SK-N-SH (cell line): ENCODE measurements around the gene AAMP. TPM values are rescaled to one million over a fixed set of nuclear protein-coding genes. Genes with fewer than 3 reads are reported as not detected.

Experiments used
- CTCF ChIA-PET: fragments of 300-600, 350-600 bp; formaldehyde crosslinking; extraction: SDS; loops from one replicate; lab custom pipeline; 2021; lab: Yijun Ruan, JAX
- POLR2A ChIA-PET: fragments of 350-600 bp; sonication (Branson Sonifier 250); formaldehyde crosslinking; extraction: SDS; loops from one replicate; lab custom pipeline; 2020; ENCODE audit warnings: antibody characterized with exemption, inconsistent platforms; lab: Yijun Ruan, JAX
- DNase-seq: peaks from one replicate; pipeline ENCODE4 v3.0.0; 2012
- H2AFZ ChIP-seq: fragments of 200-600 bp; sonication (generic); 2 replicates; pipeline ENCODE4 v1.8.1; 2016; ENCODE audit warnings: antibody characterized with exemption, mild to moderate bottlenecking, low read depth
- H3F3A ChIP-seq: fragments of 200-600 bp; sonication (generic); replicated peaks from 2 replicates; pipeline ENCODE3; 2016; ENCODE audit warnings: antibody characterized with exemption, mild to moderate bottlenecking; ENCODE audit not compliant: insufficient read depth
- H3K27ac ChIP-seq, 2 experiments: fragments of 200-500 bp in 1 of 2; fragments of 200-600 bp in 1 of 2; sonication (Bioruptor generic) in 1 of 2; sonication (generic), shearing (Covaris generic) in 1 of 2; 2 replicates each; pipeline versions ENCODE4 v1.5.1 to v1.6.1; 2014 to 2016; ENCODE audit warnings: low read depth in 2 of 2, inconsistent platforms in 1 of 2, low read length in 1 of 2, mild to moderate bottlenecking in 1 of 2, mixed read lengths in 1 of 2
- H3K27me3 ChIP-seq: fragments of 200-600 bp; sonication (generic), shearing (Covaris generic); 2 replicates; pipeline ENCODE4 v1.6.1; 2016; ENCODE audit warnings: mixed run types; ENCODE audit not compliant: insufficient read depth
- H3K36me3 ChIP-seq, 2 experiments: fragments of 200-500 bp in 1 of 2; fragments of 200-600 bp in 1 of 2; sonication (Bioruptor generic) in 1 of 2; sonication (generic) in 1 of 2; replicated peaks in 1 of 2; 2 replicates each; pipeline versions ENCODE3 to v1.5.1; 2014 to 2016; ENCODE audit warnings: low read length in 1 of 2, mild to moderate bottlenecking in 1 of 2; ENCODE audit not compliant: insufficient read depth in 2 of 2, control insufficient read depth in 1 of 2
- H3K4me1 ChIP-seq, 2 experiments: fragments of 200-500 bp in 1 of 2; fragments of 200-600 bp in 1 of 2; sonication (Bioruptor generic) in 1 of 2; sonication (generic), shearing (Covaris generic) in 1 of 2; 2 replicates each; pipeline versions ENCODE4 v1.5.1 to v1.6.1; 2014 to 2016; ENCODE audit warnings: low read depth in 1 of 2, low read length in 1 of 2, mixed run types in 1 of 2; ENCODE audit not compliant: insufficient read depth in 2 of 2, control insufficient read depth in 1 of 2
- H3K4me2 ChIP-seq: fragments of 200-600 bp; sonication (generic), shearing (Covaris generic); 2 replicates; pipeline ENCODE4 v1.6.1; 2017; ENCODE audit warnings: mixed run types
- H3K4me3 ChIP-seq, 2 experiments: fragments of 200-500 bp in 1 of 2; fragments of 200-600 bp in 1 of 2; sonication (Bioruptor generic) in 1 of 2; sonication (generic), shearing (Covaris generic) in 1 of 2; 2 replicates each; pipeline versions ENCODE4 v1.5.1 to v1.8.1; 2014 to 2016; ENCODE audit warnings: low read depth in 2 of 2, inconsistent platforms in 1 of 2, low read length in 1 of 2, mild to moderate bottlenecking in 1 of 2, mixed read lengths in 1 of 2, moderate library complexity in 1 of 2
- H3K79me2 ChIP-seq: fragments of 200-600 bp; sonication (generic); 2 replicates; pipeline ENCODE4 v1.8.1; 2017; ENCODE audit warnings: mild to moderate bottlenecking; ENCODE audit not compliant: insufficient read depth
- H3K9ac ChIP-seq: fragments of 200-600 bp; sonication (generic); 2 replicates; pipeline ENCODE4 v1.6.1; 2017; ENCODE audit warnings: mixed run types
- H3K9me2 ChIP-seq: fragments of 200-600 bp; sonication (generic); 2 replicates; pipeline ENCODE4 v1.6.1; 2017; ENCODE audit warnings: mixed run types
- H3K9me3 ChIP-seq: fragments of 200-600 bp; sonication (generic); 2 replicates; pipeline ENCODE4 v1.6.1; 2017; ENCODE audit warnings: mixed run types, mild to moderate bottlenecking, moderate library complexity
- H4K20me1 ChIP-seq: fragments of 200-600 bp; sonication (generic); 2 replicates; pipeline ENCODE4 v1.6.1; 2017; ENCODE audit warnings: mild to moderate bottlenecking, mixed run types; ENCODE audit not compliant: insufficient read depth
- ELF1 ChIP-seq: IDR thresholded peaks from 2 replicates; pipeline ENCODE4 v1.4.0; 2012
- FOSL2 ChIP-seq: IDR thresholded peaks from 2 replicates; pipeline ENCODE4 v1.4.0; 2012; ENCODE audit warnings: low read depth, mild to moderate bottlenecking, moderate library complexity, borderline replicate concordance
- FOXM1 ChIP-seq: IDR thresholded peaks from 2 replicates; pipeline ENCODE4 v1.4.0; 2012; ENCODE audit warnings: low read depth, mild to moderate bottlenecking
- GATA2 ChIP-seq: sonication (generic); formaldehyde crosslinking; IDR thresholded peaks from 2 replicates; pipeline ENCODE4 v1.5.0; 2020; ENCODE audit warnings: mild to moderate bottlenecking, missing genetic modification reagents
- JUND ChIP-seq: IDR thresholded peaks from 2 replicates; pipeline ENCODE4 v1.4.0; 2012
- MEF2A ChIP-seq: IDR thresholded peaks from 2 replicates; pipeline ENCODE4 v1.4.0; 2012; ENCODE audit warnings: low read depth, borderline replicate concordance
- NFIC ChIP-seq: IDR thresholded peaks from 2 replicates; pipeline ENCODE4 v1.4.0; 2012; ENCODE audit warnings: borderline replicate concordance
- NRF1 ChIP-seq: IDR thresholded peaks from 2 replicates; pipeline ENCODE4 v1.6.1; 2012; ENCODE audit warnings: low read depth, mild to moderate bottlenecking, low read length
- POLR2AphosphoS5 ChIP-seq: IDR thresholded peaks from 2 replicates; pipeline ENCODE4 v1.6.1; 2012; ENCODE audit warnings: low read depth, low read length
- SIN3A ChIP-seq: IDR thresholded peaks from 2 replicates; pipeline ENCODE4 v1.6.1; 2012; ENCODE audit warnings: low read depth, mild to moderate bottlenecking, low read length, moderate library complexity, borderline replicate concordance
- SMC3 ChIP-seq: IDR thresholded peaks from 2 replicates; pipeline ENCODE4 v1.6.1; 2012; ENCODE audit warnings: low read depth, low read length, improper control_type of control experiment
- TCF12 ChIP-seq: IDR thresholded peaks from 2 replicates; pipeline ENCODE4 v1.4.0; 2012
- TEAD4 ChIP-seq: IDR thresholded peaks from 2 replicates; pipeline ENCODE4 v1.4.0; 2012; ENCODE audit warnings: mild to moderate bottlenecking, borderline replicate concordance; ENCODE audit not compliant: insufficient read depth
- WGBS: methylation state at CpG from one replicate; pipeline ENCODE4 v1.1.6; 2017; ENCODE audit warnings: low lambda C conversion rate; 5-methylcytosine and 5-hydroxymethylcytosine counted together
- polyA plus RNA-seq, 3 experiments: library from polyadenylated mRNA; depleted of rRNA; stranded (reverse); fragments of >200 nt; gene quantifications; 2 replicates each; pipeline ENCODE4 v1.2.3, GENCODE V29; 2012
- TF ChIP-seq, protein P1 (sequence below): fragments of 150-350 bp; IDR thresholded peaks from 2 replicates; pipeline ENCODE4 v1.6.1; 2016; ENCODE audit warnings: mild to moderate bottlenecking, low read depth, low read length
- TF ChIP-seq, protein P2 (sequence below): IDR thresholded peaks from 2 replicates; pipeline ENCODE4 v1.4.0; 2012; ENCODE audit warnings: low read depth, borderline replicate concordance
- TF ChIP-seq, protein P3 (sequence below): IDR thresholded peaks from 2 replicates; pipeline ENCODE4 v1.4.0; 2012; ENCODE audit warnings: low read depth, borderline replicate concordance
- TF ChIP-seq, protein P4 (sequence below): IDR thresholded peaks from 2 replicates; pipeline ENCODE4; 2012
- TF ChIP-seq, protein P5 (sequence below): fragments of 150-350 bp; IDR thresholded peaks from 2 replicates; pipeline ENCODE4 v1.6.1; 2017; ENCODE audit warnings: antibody characterized with exemption, low read length, low read depth, borderline replicate concordance

The AAMP gene
- polyA plus RNA-seq, 1 of the 3 experiments (the other 2 are of a cell fraction): 276 TPM

DNA sequence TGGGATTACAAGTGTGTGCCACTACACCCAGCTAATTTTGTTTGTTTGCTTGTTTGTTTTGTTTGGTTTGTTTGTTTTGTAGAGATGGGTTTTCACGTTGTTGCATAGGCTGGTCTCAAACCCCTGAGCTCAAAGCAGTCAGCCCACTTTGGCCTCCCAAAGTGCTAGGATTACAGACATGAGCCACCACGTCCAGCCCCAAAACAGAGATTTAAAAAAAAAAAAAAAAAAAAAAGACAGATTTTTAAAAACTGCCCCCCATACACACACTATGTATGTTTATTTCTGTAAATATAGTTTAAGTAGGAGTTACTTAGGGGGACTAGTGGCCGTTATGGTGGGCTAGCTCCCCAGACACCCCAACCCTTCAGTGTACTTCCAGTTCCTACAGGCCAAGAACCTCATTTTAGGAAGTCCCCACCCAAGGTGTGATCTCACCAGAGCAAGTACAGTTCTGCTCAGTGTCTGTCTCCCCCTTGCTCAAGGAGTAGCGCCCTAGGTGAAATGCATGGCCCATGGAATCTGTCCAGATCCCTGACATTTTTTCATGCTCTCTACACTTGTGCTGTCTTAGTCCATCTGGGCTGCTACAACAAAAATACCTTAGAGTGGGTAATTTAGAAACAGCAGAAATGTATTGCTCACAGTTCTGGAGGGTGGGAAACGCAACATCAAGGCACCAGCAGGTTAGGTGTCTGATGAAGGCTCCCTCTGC lies 23.9 kb upstream of the AAMP start:
- Histone ChIP-seq H3K79me2 (no peaks in the 10 kb centered on the region), H3K4me2 (no peak overlapping the region), H3K4me3 (no peak overlapping the region), H3K27ac (no peak overlapping the region), H3K9me3 (no peaks in the 10 kb centered on the region), H3F3A (no peaks in the 10 kb centered on the region), H2AFZ (no peak overlapping the region), H3K4me1 (peaks cover 0 to 5% of the 10 kb centered on the region in 2 experiments; a peak in 1 of 4 replicates), H3K36me3 (no peaks in the 10 kb centered on the region), H3K9me2 (no peaks in the 10 kb centered on the region), H4K20me1 (no peaks in the 10 kb centered on the region), H3K27me3 (no peaks in the 10 kb centered on the region), H3K9ac (no peak overlapping the region)
- WGBS: 67% methylated on average over 5 of the region's 5 CpGs
- POLR2A ChIA-PET: no interaction called here
- DNase-seq: no peak
- CTCF ChIA-PET: no interaction called here
- TF ChIP-seq ELF1 (no peak), NFIC (no peak), TEAD4 (no peak), FOXM1 (no peak), FOSL2 (no peak), NRF1 (no peak), MEF2A (no peak), GATA2 (CRISPR knock-in tag) (no peak), SIN3A (no peak), SMC3 (no peak), JUND (no peak), POLR2AphosphoS5 (no peak), TCF12 (no peak)
- TF ChIP-seq, protein P1, sequence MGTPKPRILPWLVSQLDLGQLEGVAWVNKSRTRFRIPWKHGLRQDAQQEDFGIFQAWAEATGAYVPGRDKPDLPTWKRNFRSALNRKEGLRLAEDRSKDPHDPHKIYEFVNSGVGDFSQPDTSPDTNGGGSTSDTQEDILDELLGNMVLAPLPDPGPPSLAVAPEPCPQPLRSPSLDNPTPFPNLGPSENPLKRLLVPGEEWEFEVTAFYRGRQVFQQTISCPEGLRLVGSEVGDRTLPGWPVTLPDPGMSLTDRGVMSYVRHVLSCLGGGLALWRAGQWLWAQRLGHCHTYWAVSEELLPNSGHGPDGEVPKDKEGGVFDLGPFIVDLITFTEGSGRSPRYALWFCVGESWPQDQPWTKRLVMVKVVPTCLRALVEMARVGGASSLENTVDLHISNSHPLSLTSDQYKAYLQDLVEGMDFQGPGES: no peak
- TF ChIP-seq, protein P2, sequence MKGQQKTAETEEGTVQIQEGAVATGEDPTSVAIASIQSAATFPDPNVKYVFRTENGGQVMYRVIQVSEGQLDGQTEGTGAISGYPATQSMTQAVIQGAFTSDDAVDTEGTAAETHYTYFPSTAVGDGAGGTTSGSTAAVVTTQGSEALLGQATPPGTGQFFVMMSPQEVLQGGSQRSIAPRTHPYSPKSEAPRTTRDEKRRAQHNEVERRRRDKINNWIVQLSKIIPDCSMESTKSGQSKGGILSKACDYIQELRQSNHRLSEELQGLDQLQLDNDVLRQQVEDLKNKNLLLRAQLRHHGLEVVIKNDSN: no peak
- TF ChIP-seq, protein P3, sequence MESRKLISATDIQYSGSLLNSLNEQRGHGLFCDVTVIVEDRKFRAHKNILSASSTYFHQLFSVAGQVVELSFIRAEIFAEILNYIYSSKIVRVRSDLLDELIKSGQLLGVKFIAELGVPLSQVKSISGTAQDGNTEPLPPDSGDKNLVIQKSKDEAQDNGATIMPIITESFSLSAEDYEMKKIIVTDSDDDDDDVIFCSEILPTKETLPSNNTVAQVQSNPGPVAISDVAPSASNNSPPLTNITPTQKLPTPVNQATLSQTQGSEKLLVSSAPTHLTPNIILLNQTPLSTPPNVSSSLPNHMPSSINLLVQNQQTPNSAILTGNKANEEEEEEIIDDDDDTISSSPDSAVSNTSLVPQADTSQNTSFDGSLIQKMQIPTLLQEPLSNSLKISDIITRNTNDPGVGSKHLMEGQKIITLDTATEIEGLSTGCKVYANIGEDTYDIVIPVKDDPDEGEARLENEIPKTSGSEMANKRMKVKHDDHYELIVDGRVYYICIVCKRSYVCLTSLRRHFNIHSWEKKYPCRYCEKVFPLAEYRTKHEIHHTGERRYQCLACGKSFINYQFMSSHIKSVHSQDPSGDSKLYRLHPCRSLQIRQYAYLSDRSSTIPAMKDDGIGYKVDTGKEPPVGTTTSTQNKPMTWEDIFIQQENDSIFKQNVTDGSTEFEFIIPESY: no peak
- TF ChIP-seq, protein P4, sequence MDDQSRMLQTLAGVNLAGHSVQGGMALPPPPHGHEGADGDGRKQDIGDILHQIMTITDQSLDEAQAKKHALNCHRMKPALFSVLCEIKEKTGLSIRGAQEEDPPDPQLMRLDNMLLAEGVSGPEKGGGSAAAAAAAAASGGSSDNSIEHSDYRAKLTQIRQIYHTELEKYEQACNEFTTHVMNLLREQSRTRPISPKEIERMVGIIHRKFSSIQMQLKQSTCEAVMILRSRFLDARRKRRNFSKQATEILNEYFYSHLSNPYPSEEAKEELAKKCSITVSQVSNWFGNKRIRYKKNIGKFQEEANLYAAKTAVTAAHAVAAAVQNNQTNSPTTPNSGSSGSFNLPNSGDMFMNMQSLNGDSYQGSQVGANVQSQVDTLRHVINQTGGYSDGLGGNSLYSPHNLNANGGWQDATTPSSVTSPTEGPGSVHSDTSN: no peak
- TF ChIP-seq, protein P5, sequence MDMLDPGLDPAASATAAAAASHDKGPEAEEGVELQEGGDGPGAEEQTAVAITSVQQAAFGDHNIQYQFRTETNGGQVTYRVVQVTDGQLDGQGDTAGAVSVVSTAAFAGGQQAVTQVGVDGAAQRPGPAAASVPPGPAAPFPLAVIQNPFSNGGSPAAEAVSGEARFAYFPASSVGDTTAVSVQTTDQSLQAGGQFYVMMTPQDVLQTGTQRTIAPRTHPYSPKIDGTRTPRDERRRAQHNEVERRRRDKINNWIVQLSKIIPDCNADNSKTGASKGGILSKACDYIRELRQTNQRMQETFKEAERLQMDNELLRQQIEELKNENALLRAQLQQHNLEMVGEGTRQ: no peak
